SK-N-SH (cell line): ENCODE data around the gene SFI1.

Experiments
- CTCF ChIP-seq: fragments of 200-600 bp; sonication (generic); IDR thresholded peaks from 2 replicates; pipeline ENCODE4 v1.6.1; 2017; ENCODE audit warnings: antibody characterized with exemption, mild to moderate bottlenecking, moderate library complexity
- EZH2phosphoT487 ChIP-seq: fragments of 200-600 bp; sonication (generic); IDR thresholded peaks from 2 replicates; pipeline ENCODE4 v1.6.1; 2017; ENCODE audit warnings: low read depth, mixed run types, mild to moderate bottlenecking, antibody characterized with exemption, moderate library complexity, borderline replicate concordance
- RCOR1 ChIP-seq: fragments of 150-350 bp; IDR thresholded peaks from 2 replicates; pipeline ENCODE4 v1.6.1; 2017; ENCODE audit warnings: antibody characterized with exemption, low read length
- USF2 ChIP-seq: fragments of 150-350 bp; IDR thresholded peaks from 2 replicates; pipeline ENCODE4 v1.6.1; 2017; ENCODE audit warnings: antibody characterized with exemption, low read length, low read depth, borderline replicate concordance

- TF ChIP-seq CTCF (peak; percentile 70), RCOR1 (no peak), USF2 (no peak), EZH2phosphoT487 (no peak)
These were observed 60.4 kb downstream of the SFI1 start for GRCh38 chr22:31556627-31557203.
